ENCODE data around the gene ASCC2.

The ASCC2 gene

DNA sequence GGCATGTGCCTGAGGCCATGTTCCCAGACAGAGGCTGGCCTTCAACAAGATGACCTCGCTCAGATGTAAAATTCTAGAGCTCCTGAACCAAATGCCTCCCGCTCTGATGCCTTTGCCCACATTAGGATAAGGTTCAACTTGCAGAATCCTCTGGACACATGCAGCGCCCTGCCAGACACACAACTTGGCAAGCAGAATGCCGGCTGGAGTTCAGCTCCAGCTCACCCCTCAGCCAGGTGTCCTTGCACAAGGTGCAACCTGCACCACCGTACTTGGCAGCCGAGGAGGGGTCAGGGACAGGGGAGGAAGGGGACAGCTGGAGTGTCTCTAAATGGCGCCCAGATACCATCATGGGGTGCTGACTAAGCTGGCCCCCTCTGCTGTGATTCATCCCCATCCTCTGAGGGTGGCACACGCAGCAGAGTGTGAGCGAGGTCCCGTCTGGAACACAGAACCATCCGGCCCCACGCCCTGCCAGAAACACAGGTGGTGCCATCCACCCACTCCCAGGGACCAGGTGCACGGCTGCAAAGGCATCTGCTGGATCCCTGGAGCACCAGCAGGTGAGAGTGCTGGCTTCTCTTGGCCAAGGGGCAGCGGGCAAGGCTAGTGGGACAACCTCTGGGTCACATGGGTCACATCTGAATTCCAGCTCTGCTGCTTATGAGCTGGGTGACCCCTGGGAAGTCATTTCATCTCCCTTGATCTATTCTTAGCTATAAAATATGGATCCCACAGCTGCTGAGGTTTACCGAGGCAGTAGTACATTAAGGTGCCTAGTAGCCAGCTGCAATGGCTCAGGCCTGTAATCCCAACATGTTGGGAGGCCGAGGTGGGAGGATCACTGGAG is 84.0 kb downstream of the ASCC2 start:
- no peak for DNase-seq

- DNase-seq, result no peak
Measured at GRCh38 chr22:29751669-29752068, 86.4 kb downstream of the ASCC2 start.

DNA sequence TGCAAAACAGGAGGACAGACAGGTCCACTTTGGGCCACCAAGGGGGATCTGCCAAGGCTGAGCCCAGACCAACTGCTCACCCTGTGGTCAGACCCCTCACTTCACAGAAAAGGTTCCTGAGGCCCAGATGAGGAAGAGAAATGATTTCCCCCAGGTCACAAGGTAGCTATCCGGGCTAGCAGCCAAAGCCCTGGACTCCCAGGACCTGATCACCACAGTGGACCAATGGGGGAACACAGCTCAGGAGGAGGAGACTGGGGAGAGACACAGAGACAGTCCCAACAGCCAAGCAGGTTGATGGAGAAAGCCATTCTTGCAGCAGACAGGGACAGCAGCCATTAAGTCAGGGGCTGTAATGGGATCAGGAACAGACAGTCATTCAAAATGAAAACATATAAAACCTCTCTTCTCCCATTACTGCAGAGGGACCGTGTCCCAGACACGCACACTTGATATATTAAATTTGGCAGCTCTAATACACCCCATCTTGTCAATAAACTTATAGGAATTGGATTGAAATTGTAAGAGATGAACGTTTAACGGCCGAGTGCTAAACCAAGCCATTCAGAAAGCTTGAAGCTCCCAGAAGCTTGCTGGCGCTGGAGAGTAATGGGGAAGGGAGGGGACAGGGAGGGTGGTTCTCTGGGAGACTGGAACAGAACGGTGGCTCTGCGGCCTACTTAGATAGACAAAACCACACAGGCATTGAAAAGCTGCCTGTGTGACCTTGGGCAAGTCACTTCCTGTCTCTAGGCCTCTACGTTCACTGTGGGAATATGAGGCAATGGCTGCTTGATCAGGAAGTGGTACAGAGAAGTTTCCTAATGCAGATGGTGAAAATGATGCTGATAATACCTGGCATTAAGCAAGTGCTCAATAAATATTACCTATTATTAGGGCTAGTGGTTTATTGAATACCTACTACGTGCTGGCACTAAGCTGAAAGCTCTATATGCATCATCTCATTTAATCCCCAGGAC is 87.2 kb downstream of the ASCC2 start:
- peak; percentile 52 to 78 (median 72) for DNase-seq

- no peak for DNase-seq
Measured at GRCh38 chr22:29750029-29750428, 88.0 kb downstream of the ASCC2 start.

GRCh38 chr22:29748248-29748893 is 89.7 kb downstream of the ASCC2 start:
- DNase-seq, result no peak

DNA sequence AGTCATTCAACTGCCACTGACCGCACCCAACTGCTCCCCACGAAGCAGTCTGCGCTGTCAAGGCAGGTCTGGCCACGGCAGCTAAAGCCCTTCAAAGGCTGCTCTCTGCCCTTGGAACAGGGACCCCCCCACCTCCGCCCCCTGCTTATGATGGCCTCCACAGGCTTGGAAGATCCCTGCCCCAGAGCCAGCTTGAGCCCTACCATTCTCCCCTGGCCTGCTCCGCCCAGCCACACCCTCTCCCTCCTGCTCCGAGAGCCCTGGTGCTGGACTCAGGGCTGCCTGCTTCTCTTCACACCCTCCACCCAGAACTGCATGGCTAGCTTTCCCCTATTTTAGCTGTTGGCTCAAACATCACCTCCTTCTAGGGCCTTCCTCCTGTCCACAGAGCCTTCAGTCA is 90.2 kb downstream of the ASCC2 start:
- DNase-seq, result no peak

GRCh38 chr22:29744902-29745301 is 93.2 kb downstream of the ASCC2 start:
- no peak for DNase-seq

GRCh38 chr22:29742326-29742725 is 95.7 kb downstream of the ASCC2 start:
- no peak for DNase-seq

DNA sequence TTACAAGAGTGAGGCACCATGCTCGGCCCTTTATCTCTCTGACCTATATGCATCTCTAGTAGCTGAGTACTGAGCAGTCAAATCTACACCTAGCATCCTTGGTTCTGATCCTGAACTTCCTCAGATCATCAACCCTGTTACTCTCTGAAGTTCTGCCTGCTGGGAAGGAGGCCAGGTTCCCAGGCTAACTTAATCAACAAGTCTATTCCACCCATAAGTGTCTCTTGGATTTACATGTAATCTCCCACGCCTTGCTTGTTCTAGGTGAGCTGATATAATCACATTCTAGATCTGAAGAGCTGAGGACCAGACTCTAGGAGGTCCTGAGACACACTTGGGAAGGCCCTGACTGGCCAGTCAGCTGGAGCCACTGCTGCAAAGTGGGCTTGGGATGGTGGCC is 96.1 kb downstream of the ASCC2 start:
- no peak for DNase-seq

GRCh38 chr22:29740216-29740615 is 97.9 kb downstream of the ASCC2 start:
- no peak for DNase-seq

DNA sequence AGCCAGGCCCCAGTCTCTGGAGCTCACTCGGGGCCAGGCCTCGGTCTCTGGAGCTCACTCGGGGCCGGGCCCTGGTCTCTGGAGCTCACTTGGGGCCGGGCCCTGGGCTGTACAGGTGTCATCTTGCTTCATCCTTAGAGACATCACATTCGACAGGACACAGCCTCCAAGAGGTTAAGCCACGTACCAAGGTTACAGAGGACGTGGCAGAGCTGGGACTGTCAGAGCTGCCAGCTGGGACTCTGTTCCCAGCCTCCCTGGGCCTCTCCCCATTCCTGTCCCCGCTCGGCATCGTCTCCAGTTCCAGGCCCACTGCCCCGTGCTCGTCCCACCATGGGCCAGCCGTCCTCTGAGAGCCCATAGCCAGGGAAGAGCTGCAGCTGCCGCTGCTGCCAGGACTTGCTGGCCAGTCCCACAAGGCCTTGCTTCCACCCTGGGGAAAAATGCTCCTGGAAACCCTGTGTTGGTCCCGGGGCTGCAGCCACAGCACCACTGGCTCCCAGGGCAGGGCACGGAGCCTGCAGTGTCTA is 98.7 kb downstream of the ASCC2 start:
- no peak for DNase-seq
